ENCODE results near the gene ARL8B.
"Not testable (repeated sequence)": the region's sequence is repeated elsewhere in the genome, so short reads cannot be mapped to it uniquely, and the experiment has no call there.

The ARL8B gene

DNA sequence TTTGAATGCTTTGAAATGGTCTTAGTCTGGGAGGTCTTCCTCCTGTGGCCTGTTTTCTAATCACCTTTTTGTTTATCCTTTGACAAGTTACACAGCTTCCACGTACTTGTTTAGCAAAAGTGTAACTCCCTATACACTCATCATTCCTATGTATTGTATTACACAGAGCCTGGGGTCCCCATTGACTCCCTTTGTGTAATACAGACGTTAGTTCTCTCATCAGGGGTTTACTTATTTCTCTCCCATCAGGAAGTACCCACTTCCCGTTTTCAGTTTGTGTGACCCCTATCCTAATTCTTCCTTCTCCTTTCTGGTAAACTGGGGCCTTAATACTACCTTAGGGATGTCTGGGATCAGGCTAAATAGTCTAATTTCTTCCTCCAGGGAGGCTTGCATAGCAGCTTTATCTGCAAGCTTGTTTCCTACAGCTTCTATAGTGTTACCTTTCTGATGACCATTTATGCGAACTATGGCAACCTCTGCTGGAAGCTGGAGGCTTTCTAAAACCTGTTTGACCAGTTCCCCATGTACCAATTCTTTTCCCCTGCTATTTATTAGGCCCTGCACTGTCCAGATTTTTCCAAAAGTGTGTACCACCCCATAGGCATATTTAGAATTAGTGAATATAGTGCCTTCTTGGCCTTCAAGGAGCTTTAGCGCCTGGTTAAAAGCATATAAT, 22.4 kb downstream of the ARL8B start:
- no peak for DNase-seq

DNA sequence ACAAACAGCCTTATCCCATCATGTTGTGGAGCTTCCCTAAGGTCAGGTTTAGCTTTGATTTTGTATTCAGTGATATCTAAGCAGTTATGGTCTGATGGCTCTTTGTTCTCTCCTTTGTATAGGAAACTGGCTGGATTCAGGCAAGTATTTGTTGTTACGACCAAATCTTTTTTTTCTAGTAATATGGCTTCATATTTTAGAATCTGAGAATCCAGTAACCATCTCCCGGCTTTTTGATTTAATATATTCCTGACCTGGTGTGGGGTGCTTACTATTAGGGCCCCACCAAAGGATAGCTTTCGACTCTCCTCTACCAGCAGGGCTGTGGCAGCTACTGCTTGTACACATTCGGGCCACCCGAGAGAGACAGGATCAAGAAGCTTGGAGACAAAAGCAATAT, 23.0 kb downstream of the ARL8B start:
- DNase-seq = no peak

DNA sequence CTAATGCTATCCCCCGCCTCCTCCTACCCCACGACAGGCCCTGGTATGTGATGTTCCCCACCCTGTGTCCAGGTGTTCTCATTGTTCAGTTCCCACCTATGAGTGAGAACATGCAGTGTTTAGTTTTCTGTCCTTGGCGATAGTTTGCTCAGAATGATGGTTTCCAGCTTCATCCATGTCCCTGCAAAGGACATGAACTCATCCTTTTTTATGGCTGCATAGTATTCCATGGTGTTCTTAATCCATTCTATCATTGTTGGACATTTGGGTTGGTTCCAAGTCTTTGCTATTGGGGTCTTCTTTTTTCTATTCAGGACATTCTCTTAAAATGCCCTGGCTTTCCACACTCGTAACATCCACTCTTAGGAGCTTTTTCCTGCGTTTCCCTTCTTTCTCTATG, 25.1 kb downstream of the ARL8B start:
- DNase-seq = not testable (repeated sequence)

DNA sequence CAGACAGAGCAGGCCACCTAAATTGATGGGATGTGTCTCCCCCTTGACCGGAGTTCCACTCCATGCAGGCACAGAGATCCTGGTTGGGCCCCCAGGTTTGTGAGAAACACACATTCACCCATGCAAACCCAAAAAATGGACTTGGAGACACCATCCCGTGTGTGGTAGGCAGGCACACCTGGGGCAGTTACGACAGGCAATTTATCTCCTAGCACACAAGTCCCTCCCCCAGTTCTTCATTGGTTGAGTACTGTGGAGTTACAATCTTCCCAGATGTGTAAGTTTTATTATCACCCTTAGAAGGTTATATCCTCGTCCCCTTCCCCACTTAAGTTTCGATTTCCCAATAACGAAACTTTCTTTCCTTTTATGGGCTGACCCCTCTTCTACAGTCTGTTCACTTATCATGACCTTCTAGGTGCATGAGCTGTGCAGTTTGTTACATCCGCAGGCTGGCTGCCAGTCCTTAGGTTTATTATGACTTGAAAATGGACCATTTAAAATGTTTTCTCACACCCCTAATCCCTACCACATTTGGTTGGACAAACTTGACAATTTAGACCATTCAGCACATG, 27.3 kb downstream of the ARL8B start:
- no peak for DNase-seq

DNA sequence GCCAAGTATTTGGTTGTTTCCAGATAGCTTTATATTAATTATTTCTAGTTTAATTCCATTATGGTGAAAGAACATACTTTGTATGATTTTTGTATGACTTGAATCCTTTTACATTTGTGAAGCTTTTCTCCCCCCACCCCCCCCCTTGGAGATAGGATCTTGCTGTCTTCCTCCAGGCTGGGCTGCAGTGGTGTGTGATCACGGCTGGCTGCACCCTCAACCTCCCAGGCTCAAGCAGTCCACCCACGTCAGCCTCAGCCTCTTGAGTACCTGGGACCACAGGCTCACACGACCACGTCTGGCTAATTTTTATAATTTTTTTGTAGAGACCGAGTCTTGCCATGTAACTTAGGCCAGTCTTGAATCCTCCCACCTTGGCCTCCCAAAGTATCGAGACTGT, 29.5 kb downstream of the ARL8B start:
- DNase-seq = no peak

DNA sequence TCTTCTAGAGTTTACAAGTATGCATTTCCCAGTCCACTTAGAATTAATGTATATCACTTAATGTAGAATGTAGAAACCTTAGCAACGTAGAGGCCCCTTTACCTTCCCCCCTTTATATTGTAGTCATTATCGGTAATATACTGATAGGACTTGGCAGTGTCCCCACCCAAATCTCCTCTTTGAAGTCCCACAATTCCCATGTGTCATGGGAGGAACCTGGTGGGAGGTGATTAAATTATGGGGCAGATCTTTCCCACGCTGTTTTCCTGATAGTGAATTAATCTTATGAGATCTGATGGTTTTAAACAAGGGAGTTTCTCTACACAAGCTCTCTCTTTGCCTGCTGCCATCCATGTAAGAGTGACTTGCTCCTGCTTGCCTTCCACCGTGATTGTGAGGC, 31.0 kb downstream of the ARL8B start:
- DNase-seq = no peak

DNA sequence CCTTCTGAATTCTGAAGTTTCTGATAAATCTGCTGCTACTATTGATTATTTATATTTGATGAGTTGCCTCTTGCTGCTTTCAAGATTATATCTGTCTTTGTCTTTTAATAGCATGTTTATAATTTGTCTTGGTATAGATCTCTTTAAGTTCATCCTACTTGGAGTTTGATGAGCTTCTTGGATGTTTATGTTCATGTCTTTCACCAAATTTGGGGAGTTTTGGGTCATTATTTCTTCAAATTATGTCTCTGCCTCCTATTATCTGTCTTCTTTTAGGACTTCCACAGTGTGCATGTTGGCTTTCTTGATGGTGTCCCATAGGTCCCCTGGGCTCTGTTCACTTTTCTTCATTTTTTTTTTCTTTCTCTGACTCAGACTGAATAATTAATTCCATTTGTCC, 33.1 kb downstream of the ARL8B start:
- DNase-seq = no peak

DNA sequence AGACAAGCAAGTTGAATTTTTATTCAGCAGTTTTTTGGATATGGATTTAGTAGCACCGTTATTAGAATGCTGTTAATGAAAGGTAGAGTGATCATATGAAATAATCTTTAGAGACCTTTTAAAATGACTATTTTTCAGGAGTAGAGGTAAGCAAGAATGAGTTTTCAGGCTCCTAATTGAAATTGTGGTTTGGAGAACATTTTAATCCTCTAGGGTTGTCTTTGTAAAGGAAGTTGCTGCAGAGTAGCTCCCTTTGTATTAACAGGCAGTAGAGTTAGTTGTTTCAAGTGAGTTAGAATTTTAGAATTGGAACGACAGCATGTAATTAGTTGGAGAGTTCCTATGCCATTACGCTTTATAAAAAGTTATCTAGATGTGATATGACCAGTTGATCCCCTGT, 38.2 kb downstream of the ARL8B start:
- no peak for DNase-seq

DNA sequence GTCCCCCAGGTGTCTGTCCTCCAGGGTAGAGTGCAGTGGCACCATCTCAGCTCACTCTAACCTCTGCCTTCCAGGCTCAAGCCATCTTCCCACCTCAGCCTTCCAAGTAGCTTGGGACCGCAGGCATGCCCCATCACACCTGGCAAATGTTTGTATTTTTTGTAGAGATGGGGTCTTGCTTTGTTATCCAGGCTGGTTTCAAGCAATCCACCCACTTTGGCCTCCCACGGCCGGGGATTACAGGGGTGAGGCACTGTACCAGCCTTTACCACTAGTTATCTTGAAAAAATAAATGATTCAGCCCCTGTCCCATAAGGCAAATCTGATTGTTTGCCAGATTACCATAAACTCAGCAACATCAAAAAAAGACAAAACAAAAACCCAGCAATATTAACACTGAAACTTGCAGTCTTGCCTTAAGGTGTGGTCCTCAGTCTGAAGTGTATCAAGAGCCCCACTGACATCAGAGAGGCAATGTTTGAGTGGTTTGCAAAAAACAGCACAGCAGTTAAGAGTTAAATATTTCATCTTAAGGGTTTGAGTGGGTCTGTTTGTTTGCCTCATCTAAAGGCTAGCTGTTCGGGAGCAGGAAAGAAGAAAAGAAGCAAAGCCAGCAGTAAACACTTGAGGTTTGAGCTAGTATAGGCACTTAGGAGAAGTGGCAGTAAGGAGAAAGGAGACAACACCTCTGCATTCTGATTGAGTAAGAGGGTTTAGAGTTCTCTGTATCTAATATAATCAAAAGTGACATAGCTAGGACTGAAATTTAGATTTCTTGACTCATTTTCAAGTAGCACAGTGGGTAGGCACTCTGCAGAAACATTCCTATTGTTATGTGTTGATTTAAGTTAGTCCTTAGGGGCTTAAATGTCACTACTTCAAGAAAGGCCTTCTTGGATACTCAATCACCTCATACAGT, 39.1 kb downstream of the ARL8B start:
- DNase-seq = no peak

DNA sequence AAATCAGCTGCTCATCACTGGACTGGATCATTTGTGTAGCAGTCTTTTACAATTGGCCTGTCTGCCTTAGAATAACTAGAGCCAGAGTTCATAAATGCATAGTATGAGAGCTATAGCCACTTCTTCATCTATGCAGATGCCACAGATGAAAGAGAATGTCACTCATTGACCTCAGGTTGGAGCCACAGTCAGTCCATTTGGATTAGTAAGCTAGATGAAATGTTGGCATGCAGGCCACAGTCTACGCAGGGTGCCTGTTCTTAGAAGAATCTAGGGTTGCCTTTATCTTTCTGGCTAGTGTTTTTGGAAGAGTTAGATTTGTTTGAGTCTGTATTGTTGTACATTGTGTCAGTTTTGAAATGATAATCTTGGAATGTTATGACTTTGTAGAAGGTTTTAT, 40.0 kb downstream of the ARL8B start:
- DNase-seq = no peak

DNA sequence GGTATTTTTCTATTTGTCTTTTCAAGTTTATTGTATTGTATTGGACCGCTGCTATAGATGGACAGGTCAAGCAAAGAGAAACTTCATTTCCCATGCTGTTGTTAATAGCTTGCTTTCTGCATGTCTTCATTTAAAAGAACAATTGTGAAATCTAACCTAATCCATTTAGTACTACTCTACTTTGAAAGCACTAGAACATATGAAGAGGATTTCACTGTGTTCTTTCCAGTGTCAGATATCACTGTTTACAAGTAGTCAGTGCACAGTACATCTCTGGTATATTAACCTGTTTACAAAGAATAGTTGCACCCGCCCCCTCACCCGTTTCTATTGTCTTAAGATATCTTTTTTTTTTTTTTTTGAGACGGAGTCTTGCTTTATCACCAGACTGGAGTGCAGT, 43.6 kb downstream of the ARL8B start:
- no peak for DNase-seq

DNA sequence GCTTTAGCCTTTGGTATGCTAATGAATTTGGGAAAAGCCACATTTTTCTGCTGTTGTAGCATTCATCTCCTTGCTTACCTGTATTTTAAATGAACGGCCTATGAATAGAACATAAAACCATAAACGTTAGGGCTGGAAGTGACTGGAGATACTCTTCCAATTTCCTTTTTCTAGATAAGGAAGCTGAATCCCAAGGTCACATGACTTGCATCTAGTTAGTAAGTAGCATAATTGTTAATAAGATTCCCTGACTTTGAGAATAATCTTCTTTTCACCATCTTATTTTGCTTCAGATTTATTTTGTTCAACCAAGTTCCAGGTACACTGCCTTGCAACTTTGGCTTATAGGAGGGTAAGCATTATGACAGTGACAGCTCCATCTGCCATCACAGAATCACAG, 44.8 kb downstream of the ARL8B start:
- DNase-seq = no peak

DNA sequence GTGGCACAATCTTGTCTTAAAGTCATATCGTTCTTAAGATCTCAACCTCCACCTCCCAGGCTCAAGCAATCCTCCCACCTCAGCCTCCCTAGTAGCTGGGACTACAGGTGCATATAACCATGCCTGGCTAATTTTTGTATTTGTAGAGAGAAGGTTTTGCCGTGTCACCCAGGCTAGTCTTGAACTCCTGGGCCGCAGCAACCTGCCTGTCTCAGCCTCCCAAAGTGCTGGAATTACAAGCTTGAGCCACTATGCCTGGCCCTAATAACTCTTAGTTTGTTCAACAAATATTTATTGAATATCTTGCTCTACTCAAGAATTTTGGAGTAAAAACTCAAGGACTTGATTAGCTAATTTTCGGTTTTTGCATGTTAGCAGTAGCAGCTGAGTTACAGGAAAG, 46.0 kb downstream of the ARL8B start:
- DNase-seq = no peak

DNA sequence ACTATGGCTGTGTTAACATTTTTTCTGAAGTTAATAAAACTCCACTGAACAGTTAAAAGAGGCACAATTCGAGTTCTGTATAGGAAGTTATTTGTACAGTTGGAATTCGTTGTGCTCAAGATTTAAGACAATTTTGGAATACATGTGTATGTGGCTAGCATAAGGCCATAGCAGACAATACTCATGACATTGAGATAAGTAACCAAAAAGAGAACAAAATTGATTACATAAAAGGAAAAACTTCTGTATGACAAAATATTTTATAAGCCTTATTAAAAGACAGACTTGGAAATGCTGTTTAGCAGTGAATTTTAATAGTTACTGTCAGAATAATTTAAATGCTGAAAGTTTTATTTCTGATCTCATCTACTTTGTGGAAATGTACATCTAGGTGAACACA, 47.7 kb downstream of the ARL8B start:
- no peak for DNase-seq

DNA sequence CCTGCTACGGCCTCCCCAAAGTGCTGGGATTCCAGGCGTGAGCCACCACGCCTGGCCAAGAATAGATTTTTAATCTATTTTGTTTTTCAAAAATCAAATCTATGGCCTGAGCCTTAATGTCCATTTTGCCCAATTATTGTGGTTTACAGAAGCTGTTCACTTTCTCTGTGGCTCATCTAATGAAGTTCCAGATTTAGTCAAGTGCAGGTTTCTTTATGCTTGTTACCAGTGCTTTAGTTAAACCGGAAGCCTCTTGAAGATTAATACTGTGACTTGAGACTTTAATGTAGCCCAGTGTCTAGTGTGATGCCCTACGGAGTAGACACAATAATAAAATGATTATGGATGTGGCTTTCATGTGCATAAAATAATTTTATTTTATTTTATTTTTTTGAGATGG, 48.9 kb downstream of the ARL8B start:
- no peak for DNase-seq

DNA sequence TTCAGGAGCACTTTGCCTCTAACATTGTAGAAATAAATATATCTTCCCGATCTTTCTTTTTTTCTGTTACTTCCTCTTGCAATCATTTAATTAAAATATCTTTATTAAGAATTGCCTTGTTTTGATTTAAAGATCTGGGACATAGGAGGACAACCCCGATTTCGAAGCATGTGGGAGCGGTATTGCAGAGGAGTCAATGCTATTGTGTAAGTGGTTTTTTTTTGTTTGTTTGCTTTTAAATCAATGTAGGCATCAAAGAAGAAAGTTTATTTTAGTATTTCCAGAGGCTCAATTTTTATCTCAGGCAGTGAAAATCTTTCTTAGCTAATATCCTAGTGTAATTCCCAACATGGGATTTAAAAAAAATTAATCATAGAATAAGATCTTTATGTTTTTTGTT, 49.9 kb downstream of the ARL8B start:
- no peak for DNase-seq

DNA sequence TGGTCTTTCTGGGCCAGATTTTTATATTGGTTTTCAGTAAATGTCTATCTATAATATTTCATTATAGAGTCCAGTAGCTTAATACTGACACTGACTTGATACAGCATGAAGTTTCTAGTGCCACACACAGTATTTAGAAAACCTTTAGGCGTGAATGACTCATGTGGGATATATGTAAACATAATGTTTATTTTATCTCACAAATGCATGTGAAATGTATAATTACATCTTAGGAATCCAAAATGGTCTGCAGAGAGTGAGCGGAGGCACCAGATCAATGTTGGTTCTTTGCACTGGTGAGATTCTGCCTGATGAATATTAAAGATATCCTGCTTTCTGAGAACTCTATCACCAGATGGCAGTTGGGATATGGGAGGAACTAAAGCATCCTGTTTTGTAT, 56.9 kb downstream of the ARL8B start:
- not testable (repeated sequence) for DNase-seq

DNA sequence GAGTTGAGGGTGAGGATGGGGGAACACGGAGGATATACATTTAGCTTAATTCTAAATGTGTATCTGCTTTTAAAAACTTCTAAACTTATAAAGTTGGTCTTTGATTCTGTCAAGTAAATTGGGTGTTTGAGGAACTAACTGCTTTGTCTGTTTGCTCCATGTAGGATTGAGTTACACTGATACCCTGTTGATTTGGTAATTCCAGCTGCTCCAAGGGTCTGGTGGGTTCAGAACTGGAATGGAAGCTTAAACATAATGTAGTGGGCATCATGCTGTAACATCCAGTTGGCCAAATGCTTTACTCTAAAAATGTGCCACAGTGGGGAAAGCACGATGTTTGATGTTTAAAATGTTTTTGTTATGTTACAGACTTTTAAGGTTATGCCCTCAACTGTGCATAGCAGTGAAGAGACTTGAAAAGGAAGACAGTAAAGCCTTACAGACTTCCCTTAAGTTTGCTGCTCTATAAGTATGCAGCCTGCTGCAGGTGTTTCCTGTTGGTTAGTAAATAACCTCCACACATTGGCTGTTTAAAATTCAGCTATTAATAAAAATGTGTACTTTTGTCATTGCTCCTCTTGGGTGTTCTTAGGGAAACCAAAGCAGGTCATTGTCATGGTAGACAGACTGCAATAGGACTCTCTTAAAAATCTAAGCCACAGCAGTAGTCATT, 59.5 kb downstream of the ARL8B start:
- no peak for DNase-seq

DNA sequence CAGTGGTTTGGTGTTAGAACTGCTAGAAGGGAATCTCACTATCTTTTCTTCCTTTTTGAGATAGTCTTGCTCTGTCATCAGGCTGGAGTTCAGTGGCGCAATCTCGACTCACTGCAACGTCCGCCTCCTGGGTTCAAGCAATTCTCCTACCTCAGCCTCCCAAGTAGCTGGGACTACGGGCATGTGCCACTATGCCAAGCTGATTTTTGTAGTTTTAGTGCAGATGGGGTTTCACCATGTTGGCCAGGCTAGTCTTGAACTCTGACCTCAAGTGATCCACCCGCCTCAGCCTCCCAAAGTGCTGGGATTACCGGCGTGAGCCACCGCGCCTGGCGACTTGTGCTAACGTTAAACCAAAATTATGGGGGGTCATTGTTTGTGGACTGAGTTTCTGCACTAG, 61.6 kb downstream of the ARL8B start:
- DNase-seq = not testable (repeated sequence)

DNA sequence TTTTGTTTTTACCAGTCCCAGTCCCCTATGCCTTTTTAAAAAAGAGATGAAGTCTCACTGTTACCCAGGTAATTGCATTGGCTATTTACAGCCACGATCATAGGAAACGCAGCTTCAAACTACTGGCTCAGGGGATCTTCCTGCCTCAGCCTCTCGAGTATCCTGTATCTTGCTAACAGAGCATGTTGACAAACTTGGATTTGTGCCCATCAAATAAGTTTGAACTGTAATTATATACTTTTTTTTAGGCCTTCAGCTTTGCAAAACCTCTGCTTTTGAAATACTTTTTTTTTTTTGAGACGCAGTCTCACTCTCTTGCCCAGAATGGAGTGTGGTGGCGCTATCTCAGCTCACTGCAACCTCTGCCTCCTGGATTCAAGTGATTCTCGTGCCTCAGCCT, 62.4 kb downstream of the ARL8B start:
- DNase-seq = no peak

DNA sequence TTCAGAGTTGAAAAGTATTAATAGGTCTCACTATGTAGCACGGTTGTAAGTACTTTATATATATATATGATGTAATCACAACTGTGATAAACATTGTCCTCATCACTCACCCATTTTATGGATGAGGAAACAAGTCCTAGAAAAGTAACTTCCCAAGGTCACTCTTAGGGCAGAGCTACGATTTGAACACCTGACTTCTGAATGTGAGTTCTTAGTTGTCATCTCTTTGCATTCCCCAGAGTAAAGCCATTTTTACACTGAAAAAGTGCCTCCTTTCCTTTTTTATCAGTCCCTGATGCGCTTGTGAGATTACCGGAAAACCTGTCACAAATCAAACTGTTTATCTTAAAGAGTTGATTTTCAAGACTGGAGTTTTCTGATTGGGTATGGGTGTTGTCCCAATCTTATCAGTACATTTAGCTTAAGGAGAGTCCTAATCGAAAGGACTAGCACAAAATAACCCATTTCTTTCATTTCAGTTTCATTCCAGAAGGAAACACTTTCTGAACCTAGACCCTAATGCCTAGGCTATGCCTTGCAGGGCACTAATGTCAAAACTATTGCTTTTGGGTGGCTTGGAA, 63.1 kb downstream of the ARL8B start:
- no peak for DNase-seq
